HCT116 (cell line): Measurements from ENCODE around the gene MBD6.
A peak's percentile ranks its signal among the peaks of the same experiment; 100 is the strongest.

Experiments used
- EZH2phosphoT487 ChIP-seq: fragments of 200-600 bp; IDR thresholded peaks from 2 replicates; pipeline ENCODE4 v1.6.1; 2018; ENCODE audit warnings: antibody characterized with exemption, borderline replicate concordance
- JUND ChIP-seq: IDR thresholded peaks from 2 replicates; pipeline ENCODE4 v1.6.1; 2012
- POLR2A ChIP-seq: IDR thresholded peaks from 2 replicates; pipeline ENCODE4 v1.7.0; 2011; ENCODE audit warnings: borderline replicate concordance; ENCODE audit not compliant: insufficient read depth, insufficient read length; ENCODE audit errors: extremely low read depth
- POLR2AphosphoS5 ChIP-seq: IDR thresholded peaks from 2 replicates; pipeline ENCODE4 v1.6.1; 2011; ENCODE audit warnings: mild to moderate bottlenecking, low read depth, low read length, moderate library complexity

DNA sequence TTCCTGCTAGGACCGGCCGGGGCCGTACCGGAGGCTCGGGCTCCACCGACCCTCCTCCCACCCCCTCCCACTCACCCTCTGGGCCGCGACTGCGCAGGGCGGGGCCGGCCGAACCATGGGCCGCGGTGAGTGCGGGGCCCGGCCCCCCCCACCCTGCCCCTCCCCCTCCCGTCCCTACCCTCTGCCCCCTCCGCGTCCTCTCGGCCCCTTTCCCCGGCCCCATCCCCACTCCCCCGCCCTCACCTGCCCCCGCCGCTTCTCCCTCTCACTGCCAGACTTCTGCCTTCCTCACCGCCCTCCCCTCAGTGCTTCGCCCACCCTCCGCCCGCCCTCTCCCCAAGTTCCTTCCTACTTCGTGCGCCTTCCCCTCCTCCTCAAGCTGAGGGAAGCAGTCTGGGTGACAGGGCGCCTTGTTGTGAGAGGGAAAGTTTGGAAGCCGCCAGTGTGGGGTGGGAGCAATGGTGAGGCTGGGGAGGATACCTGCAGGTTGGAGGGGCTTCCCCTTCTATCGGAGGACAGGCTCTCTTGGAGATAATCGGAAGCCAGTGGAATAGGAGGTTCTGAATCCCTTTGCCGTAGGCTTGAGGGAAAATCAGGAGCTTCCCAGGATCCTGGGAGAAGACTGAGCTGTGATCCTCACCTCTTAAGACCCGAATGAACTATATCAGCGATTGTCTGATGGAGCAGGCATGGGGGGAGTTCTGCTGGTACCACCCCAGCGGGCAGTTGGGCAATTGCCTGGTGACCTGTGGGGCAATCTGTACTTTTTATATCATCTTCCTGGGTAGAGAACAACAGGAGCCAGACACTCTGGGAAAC lies 472 bp downstream of the MBD6 start:
- TF ChIP-seq JUND (no peak), POLR2A (no peak), EZH2phosphoT487 (no peak), POLR2AphosphoS5 (peak; percentile 19; the same call in 1 of the 2 replicates)
